Measurements from ENCODE around the gene CCN2.
A peak's percentile ranks its signal among the peaks of the same experiment; 100 is the strongest.

The CCN2 gene

GRCh38 chr6:131946404-131946991, 4.7 kb downstream of the CCN2 start:
- Histone ChIP-seq H3K9me3 (ENCODE audit: severe bottlenecking) (no peaks in the 10 kb centered on the region), H3K36me3 (ENCODE audit: low read depth) (peaks cover 25% of the 10 kb centered on the region), H3K4me1 (ENCODE audit: insufficient read depth, poor library complexity, severe bottlenecking) (peaks cover 7% of the 10 kb centered on the region), H3K4me3 (ENCODE audit: severe bottlenecking) (no peak overlapping the region), H3K27ac (ENCODE audit: poor library complexity, severe bottlenecking) (peak overlapping the region; percentile 88), H3K27me3 (ENCODE audit: insufficient read depth, poor library complexity, severe bottlenecking) (no peaks in the 10 kb centered on the region)
- TF ChIP-seq, protein P1, sequence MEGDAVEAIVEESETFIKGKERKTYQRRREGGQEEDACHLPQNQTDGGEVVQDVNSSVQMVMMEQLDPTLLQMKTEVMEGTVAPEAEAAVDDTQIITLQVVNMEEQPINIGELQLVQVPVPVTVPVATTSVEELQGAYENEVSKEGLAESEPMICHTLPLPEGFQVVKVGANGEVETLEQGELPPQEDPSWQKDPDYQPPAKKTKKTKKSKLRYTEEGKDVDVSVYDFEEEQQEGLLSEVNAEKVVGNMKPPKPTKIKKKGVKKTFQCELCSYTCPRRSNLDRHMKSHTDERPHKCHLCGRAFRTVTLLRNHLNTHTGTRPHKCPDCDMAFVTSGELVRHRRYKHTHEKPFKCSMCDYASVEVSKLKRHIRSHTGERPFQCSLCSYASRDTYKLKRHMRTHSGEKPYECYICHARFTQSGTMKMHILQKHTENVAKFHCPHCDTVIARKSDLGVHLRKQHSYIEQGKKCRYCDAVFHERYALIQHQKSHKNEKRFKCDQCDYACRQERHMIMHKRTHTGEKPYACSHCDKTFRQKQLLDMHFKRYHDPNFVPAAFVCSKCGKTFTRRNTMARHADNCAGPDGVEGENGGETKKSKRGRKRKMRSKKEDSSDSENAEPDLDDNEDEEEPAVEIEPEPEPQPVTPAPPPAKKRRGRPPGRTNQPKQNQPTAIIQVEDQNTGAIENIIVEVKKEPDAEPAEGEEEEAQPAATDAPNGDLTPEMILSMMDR (IDR thresholded peaks at IDR 0.05; ENCODE audit: poor library complexity, severe bottlenecking), result no peak
- DNase-seq (ENCODE audit: low spot score) (no peak), ATAC-seq (ENCODE audit: low read depth) (peak; percentile 3; the same call in 2 of the 3 replicates)

DNA sequence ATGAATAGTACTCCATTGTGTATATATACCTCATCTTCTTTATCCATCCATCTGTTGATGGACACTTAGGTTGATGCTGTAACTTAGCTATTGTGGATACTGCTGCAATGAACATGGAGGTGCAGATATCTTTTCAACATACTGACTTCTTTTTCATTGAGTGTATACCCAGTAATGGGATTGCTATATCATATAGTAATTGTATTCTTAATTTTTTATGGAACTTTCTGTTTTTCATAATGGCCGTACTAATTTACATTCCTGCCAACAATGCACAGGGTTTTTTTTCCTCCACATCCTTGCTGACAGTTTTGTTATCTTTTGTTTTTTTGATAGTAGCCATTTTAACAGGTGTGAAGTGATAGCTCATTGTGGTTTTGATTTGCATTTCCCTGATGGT, 5.2 kb downstream of the CCN2 start:
- peaks cover 7% of the 10 kb centered on the region for H3K4me1 ChIP-seq (ENCODE audit: insufficient read depth, poor library complexity, severe bottlenecking)
- no peak overlapping the region for H3K27ac ChIP-seq (ENCODE audit: poor library complexity, severe bottlenecking)
- DNase-seq (ENCODE audit: low spot score) (no peak), ATAC-seq (ENCODE audit: low read depth) (no peak)
- H3K27me3 ChIP-seq (ENCODE audit: insufficient read depth, poor library complexity, severe bottlenecking), result no peaks in the 10 kb centered on the region
- peaks cover 25% of the 10 kb centered on the region for H3K36me3 ChIP-seq (ENCODE audit: low read depth)
- no peak overlapping the region for H3K4me3 ChIP-seq (ENCODE audit: severe bottlenecking)
- TF ChIP-seq, protein P1 (IDR thresholded peaks at IDR 0.05; ENCODE audit: poor library complexity, severe bottlenecking), result no peak
- H3K9me3 ChIP-seq (ENCODE audit: severe bottlenecking), result no peaks in the 10 kb centered on the region

DNA sequence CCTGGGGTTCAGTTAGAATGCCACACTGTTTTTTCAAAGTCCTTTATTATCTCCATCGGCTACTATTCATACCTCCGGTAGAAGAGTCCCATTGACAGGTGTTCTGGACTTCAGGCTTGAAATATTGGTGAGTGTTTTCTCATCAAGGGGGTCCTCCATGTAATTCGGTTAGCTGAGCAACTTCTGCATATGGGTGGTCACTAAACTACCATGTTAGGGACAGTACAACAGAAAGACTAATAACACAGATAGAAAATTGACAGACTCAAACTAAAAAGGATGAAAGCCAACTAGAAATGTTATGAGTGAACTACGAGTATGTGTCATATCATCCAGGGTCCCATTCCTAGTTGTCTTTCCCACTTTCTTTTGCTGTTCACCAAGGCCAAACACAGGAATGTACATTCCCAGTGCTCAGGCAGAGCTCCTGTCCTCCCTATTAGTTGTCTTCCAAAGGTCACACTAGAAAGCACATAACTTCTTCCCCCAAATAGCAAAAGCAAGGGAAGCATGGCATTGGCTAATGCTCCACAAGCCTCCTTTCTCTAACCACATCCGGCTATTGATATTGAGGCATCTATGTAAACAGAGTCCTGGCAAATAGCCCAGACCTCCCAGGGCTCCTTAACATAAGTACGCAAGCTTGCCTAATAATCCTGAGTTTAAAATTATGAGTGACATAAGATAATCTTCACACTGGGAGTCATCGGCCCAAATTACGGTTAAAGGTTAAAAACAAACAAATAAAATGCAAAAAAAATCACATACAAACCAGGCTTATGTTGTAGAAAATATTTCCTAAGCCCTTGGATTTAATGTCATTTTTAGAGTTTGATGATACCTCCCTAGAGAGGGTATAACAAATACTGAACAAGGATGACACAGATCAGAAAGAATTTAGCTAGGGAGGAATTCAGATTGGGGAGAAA, 13.2 kb downstream of the CCN2 start:
- no peak overlapping the region for H3K4me3 ChIP-seq (ENCODE audit: severe bottlenecking)
- ATAC-seq (ENCODE audit: low read depth) (peak; percentile 83), DNase-seq (ENCODE audit: low spot score) (no peak)
- TF ChIP-seq, protein P1 (IDR thresholded peaks at IDR 0.05; ENCODE audit: poor library complexity, severe bottlenecking), result no peak
- H3K36me3 ChIP-seq (ENCODE audit: low read depth), result no peaks in the 10 kb centered on the region
- peak overlapping the region; percentile 15 for H3K27ac ChIP-seq (ENCODE audit: poor library complexity, severe bottlenecking)
- H3K9me3 ChIP-seq (ENCODE audit: severe bottlenecking), result no peaks in the 10 kb centered on the region
- no peaks in the 10 kb centered on the region for H3K27me3 ChIP-seq (ENCODE audit: insufficient read depth, poor library complexity, severe bottlenecking)
- peaks cover 13% of the 10 kb centered on the region for H3K4me1 ChIP-seq (ENCODE audit: insufficient read depth, poor library complexity, severe bottlenecking)

DNA sequence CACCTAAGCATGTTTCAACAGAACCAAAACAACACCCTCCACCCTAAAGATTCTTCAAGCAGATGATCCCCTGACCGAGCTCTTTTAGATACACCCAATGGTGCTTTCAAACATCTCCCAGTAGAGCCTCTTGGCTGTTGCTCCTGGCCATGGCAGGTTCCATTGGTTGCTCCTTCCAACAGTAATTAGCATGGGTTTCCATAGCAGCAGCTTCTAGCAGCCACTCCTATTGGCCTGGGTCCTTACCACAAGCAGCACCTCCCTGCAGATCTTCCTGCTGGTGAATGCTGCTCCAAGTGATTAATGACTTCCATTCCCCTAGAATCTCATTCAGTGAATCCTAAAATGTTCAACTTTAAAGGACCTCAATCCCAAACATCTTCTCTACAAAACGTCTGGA, 13.9 kb downstream of the CCN2 start:
- no peak for DNase-seq (ENCODE audit: low spot score)
- Histone ChIP-seq H3K4me1 (ENCODE audit: insufficient read depth, poor library complexity, severe bottlenecking) (peaks cover 13% of the 10 kb centered on the region), H3K27me3 (ENCODE audit: insufficient read depth, poor library complexity, severe bottlenecking) (no peaks in the 10 kb centered on the region), H3K9me3 (ENCODE audit: severe bottlenecking) (no peaks in the 10 kb centered on the region), H3K4me3 (ENCODE audit: severe bottlenecking) (no peak overlapping the region), H3K27ac (ENCODE audit: poor library complexity, severe bottlenecking) (no peak overlapping the region), H3K36me3 (ENCODE audit: low read depth) (no peaks in the 10 kb centered on the region)
- no peak for ATAC-seq (ENCODE audit: low read depth)
- TF ChIP-seq, protein P1 (IDR thresholded peaks at IDR 0.05; ENCODE audit: poor library complexity, severe bottlenecking), result no peak
